KMS-11 (cell line): Measurements from ENCODE around the gene PNLDC1.
A peak's percentile ranks its signal among the peaks of the same experiment; 100 is the strongest.

Source experiments
- H2AFZ ChIP-seq: fragments of 200-600 bp; sonication (generic); 2 replicates; pipeline ENCODE4 v1.6.1; 2016; ENCODE audit warnings: antibody characterized with exemption, mixed run types, low read depth
- H3K27ac ChIP-seq: fragments of 200-600 bp; sonication (generic); 2 replicates; pipeline ENCODE4 v1.6.1; 2016; ENCODE audit warnings: mild to moderate bottlenecking, mixed run types
- H3K27me3 ChIP-seq: fragments of 200-600 bp; sonication (generic); 2 replicates; pipeline ENCODE4 v1.6.1; 2017; ENCODE audit warnings: mild to moderate bottlenecking, low read depth, mixed run types, moderate library complexity; ENCODE audit not compliant: insufficient read depth
- H3K36me3 ChIP-seq: fragments of 200-600 bp; sonication (generic); 2 replicates; pipeline ENCODE4 v1.6.1; 2017; ENCODE audit warnings: mild to moderate bottlenecking, mixed run types; ENCODE audit not compliant: insufficient read depth
- H3K4me1 ChIP-seq: fragments of 200-600 bp; sonication (generic); 2 replicates; pipeline ENCODE4 v1.6.1; 2016; ENCODE audit warnings: mild to moderate bottlenecking, low read depth, mixed run types; ENCODE audit not compliant: poor library complexity, severe bottlenecking
- H3K4me2 ChIP-seq: fragments of 200-600 bp; sonication (generic); 2 replicates; pipeline ENCODE4 v1.7.0; 2016; ENCODE audit warnings: mild to moderate bottlenecking, mixed run types
- H3K4me3 ChIP-seq: fragments of 200-600 bp; sonication (generic); IDR thresholded peaks from 2 replicates; pipeline ENCODE4 v1.6.1; 2017; ENCODE audit warnings: low read depth, low read length, mixed read lengths; ENCODE audit not compliant: insufficient read depth
- H3K79me2 ChIP-seq: fragments of 200-600 bp; sonication (generic); 2 replicates; pipeline ENCODE4 v1.6.1; 2016; ENCODE audit warnings: low read depth, mixed run types; ENCODE audit not compliant: insufficient read depth
- H3K9ac ChIP-seq: fragments of 200-600 bp; sonication (generic); 2 replicates; pipeline ENCODE4 v1.6.1; 2016; ENCODE audit warnings: mild to moderate bottlenecking, mixed run types
- H4K20me1 ChIP-seq: fragments of 200-600 bp; sonication (generic); 2 replicates; pipeline ENCODE4 v1.6.1; 2016; ENCODE audit warnings: mild to moderate bottlenecking, mixed run types; ENCODE audit not compliant: insufficient read depth
- CTCF ChIP-seq: fragments of 200-600 bp; sonication (generic); conservative IDR thresholded peaks from 2 replicates; pipeline ENCODE4 v1.6.1; 2017; ENCODE audit warnings: low read depth, mild to moderate bottlenecking, antibody characterized with exemption, low read length, moderate library complexity, mixed read lengths

The PNLDC1 gene

GRCh38 chr6:159778131-159778530 lies 21.9 kb upstream of the PNLDC1 start:
- H3K9ac ChIP-seq, result no peak overlapping the region

GRCh38 chr6:159778542-159779103 lies 21.5 kb upstream of the PNLDC1 start:
- no peak for TF ChIP-seq CTCF
- no peak overlapping the region for H2AFZ ChIP-seq
- H3K79me2 ChIP-seq, result peaks cover 19% of the 10 kb centered on the region
- H3K4me3 ChIP-seq, result no peak overlapping the region
- H3K36me3 ChIP-seq, result peaks cover 31% of the 10 kb centered on the region
- H4K20me1 ChIP-seq, result peaks cover 6% of the 10 kb centered on the region; the same call in 1 of the 2 replicates
- H3K9ac ChIP-seq, result no peak overlapping the region
- no peak overlapping the region for H3K4me2 ChIP-seq
- H3K4me1 ChIP-seq, result peaks cover 3% of the 10 kb centered on the region
- H3K27me3 ChIP-seq, result no peaks in the 10 kb centered on the region
- H3K27ac ChIP-seq, result no peak overlapping the region

More at GRCh38 chr6:159778131-159778530, 21.9 kb upstream of the PNLDC1 start:
- H3K79me2 ChIP-seq, result peaks cover 15% of the 10 kb centered on the region
- H3K27ac ChIP-seq, result no peak overlapping the region; the same call in 1 of the 2 replicates
- no peaks in the 10 kb centered on the region for H3K4me1 ChIP-seq
- H3K36me3 ChIP-seq, result peaks cover 29% of the 10 kb centered on the region
- H4K20me1 ChIP-seq, result peaks cover 6% of the 10 kb centered on the region; the same call in 1 of the 2 replicates
- H3K4me3 ChIP-seq, result no peak overlapping the region
- H3K4me2 ChIP-seq, result no peak overlapping the region
- no peak for TF ChIP-seq CTCF
- H3K27me3 ChIP-seq, result no peaks in the 10 kb centered on the region
- H2AFZ ChIP-seq, result no peak overlapping the region

- H3K9ac ChIP-seq, result peak overlapping the region; percentile 78; the same call in 1 of the 2 replicates
- peaks cover 17% of the 10 kb centered on the region for H4K20me1 ChIP-seq
- no peak overlapping the region for H3K4me3 ChIP-seq
- H3K36me3 ChIP-seq, result peaks cover 32% of the 10 kb centered on the region; the same call in 1 of the 2 replicates
- TF ChIP-seq CTCF, result no peak
- H3K4me1 ChIP-seq, result peaks cover 44% of the 10 kb centered on the region
- peak overlapping the region; percentile 47; the same call in 1 of the 2 replicates for H3K27ac ChIP-seq
- H3K4me2 ChIP-seq, result peak overlapping the region; percentile 85
- no peaks in the 10 kb centered on the region for H3K27me3 ChIP-seq
- H2AFZ ChIP-seq, result no peak overlapping the region
- H3K79me2 ChIP-seq, result peaks cover 94% of the 10 kb centered on the region
Observed at GRCh38 chr6:159788276-159788675, 11.8 kb upstream of the PNLDC1 start.

- Histone ChIP-seq H3K79me2 (peaks cover 94% of the 10 kb centered on the region), H3K4me1 (peaks cover 39% of the 10 kb centered on the region)
Observed at GRCh38 chr6:159788753-159789376, 11.2 kb upstream of the PNLDC1 start.

More at GRCh38 chr6:159788753-159789376, 11.2 kb upstream of the PNLDC1 start:
- Histone ChIP-seq H3K4me3 (no peak overlapping the region), H3K27ac (peak overlapping the region; percentile 47; the same call in 1 of the 2 replicates), H3K27me3 (no peaks in the 10 kb centered on the region), H3K36me3 (peaks cover 27% of the 10 kb centered on the region; the same call in 1 of the 2 replicates), H4K20me1 (peaks cover 17% of the 10 kb centered on the region), H3K9ac (peak overlapping the region; percentile 78), H2AFZ (no peak overlapping the region; the same call in 1 of the 2 replicates), H3K4me2 (peak overlapping the region; percentile 85)
- TF ChIP-seq CTCF, result no peak
